NCI-H1048 (cell line): Measurements from ENCODE around the gene CIZ1.
"Not testable (repeated sequence)": the region's sequence is repeated elsewhere in the genome, so short reads cannot be mapped to it uniquely, and the experiment has no call there.

Experiments
- DNase-seq: peaks from one replicate; lab custom pipeline; 2025; lab: John Stamatoyannopoulos, UW

CIZ1 gene

GRCh38 chr9:128145951-128146351 is 45.4 kb downstream of the CIZ1 start:
- DNase-seq: no peak

GRCh38 chr9:128145536-128145935 is 45.8 kb downstream of the CIZ1 start:
- DNase-seq: no peak

- no peak for DNase-seq
Observed at GRCh38 chr9:128144239-128145181, 46.9 kb downstream of the CIZ1 start.

- no peak for DNase-seq
Observed at GRCh38 chr9:128143525-128144238, 47.7 kb downstream of the CIZ1 start.

GRCh38 chr9:128142596-128142995 is 48.8 kb downstream of the CIZ1 start:
- no peak for DNase-seq

GRCh38 chr9:128142061-128142460 is 49.3 kb downstream of the CIZ1 start:
- DNase-seq: no peak

- DNase-seq: no peak
Observed at GRCh38 chr9:128141604-128142003, 49.8 kb downstream of the CIZ1 start.

- no peak for DNase-seq
Observed at GRCh38 chr9:128139621-128140020, 51.8 kb downstream of the CIZ1 start.

GRCh38 chr9:128138001-128138400 is 53.4 kb downstream of the CIZ1 start:
- DNase-seq: no peak

- DNase-seq: no peak
Observed at GRCh38 chr9:128136816-128137793, 54.3 kb downstream of the CIZ1 start.

- not testable (repeated sequence) for DNase-seq
Observed at GRCh38 chr9:128135561-128135960, 55.8 kb downstream of the CIZ1 start.

- not testable (repeated sequence) for DNase-seq
Observed at GRCh38 chr9:128132139-128132538, 59.2 kb downstream of the CIZ1 start.

GRCh38 chr9:128131346-128131745 is 60.0 kb downstream of the CIZ1 start:
- DNase-seq: not testable (repeated sequence)

GRCh38 chr9:128130651-128131050 is 60.7 kb downstream of the CIZ1 start:
- DNase-seq: not testable (repeated sequence)

GRCh38 chr9:128129976-128130590 is 61.3 kb downstream of the CIZ1 start:
- not testable (repeated sequence) for DNase-seq

GRCh38 chr9:128128836-128129590 is 62.4 kb downstream of the CIZ1 start:
- no peak for DNase-seq

GRCh38 chr9:128127990-128128835 is 63.2 kb downstream of the CIZ1 start:
- DNase-seq: peak; percentile 57

- peak; percentile 67 for DNase-seq
Observed at GRCh38 chr9:128127568-128127989, 63.8 kb downstream of the CIZ1 start, which contains the start of gene PTGES2. TSS of gene PTGES2 (minus strand) at chr9:128127729. CDS start at chr9:128127717, 12 bp downstream.

GRCh38 chr9:128125580-128126354 is 65.6 kb downstream of the CIZ1 start:
- no peak for DNase-seq
